Measurements from ENCODE around the gene SNAP29. TPM values are rescaled to one million over a fixed set of nuclear protein-coding genes. Genes with fewer than 3 reads are reported as not detected.

Gene SNAP29
- total RNA-seq, 1 experiment from 2014 or later = 17.8 TPM

DNA sequence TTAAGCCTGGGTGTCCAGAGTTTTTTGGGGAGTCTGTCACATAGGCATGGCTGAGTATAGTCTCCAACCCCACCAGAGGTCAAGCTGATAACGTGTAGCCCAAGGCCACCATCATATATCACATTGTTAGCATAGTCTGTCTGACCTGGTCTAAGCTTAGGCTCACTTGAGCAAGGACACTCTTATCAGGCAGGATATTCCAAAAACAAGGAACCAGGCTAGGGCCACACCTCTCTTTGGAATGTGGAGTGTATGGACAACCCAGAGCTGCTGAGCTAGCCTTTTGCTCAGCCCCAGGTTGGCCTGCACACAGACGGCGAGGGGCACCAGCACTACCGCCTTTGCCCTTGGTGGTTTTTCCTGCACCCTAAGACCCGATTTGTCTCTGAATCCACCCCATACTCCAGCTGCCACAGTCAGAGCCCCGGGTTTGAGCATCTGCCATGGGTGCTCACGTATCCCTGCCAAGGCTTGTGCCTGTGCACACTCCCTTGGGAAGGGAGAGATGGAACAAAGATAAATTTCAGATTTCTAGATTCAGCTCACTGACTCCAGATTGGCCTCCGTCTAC, 7.2 kb downstream of the SNAP29 start:
- Histone ChIP-seq H3F3A (ENCODE audit: insufficient read depth, low read depth) (no peaks in the 10 kb centered on the region), H3K4me3 (no peak overlapping the region), H2AFZ (no peak overlapping the region), H3K27me3 (ENCODE audit: insufficient read depth, low read depth) (no peaks in the 10 kb centered on the region), H3K4me2 (no peak overlapping the region), H3K27ac (no peak overlapping the region), H3K9me3 (ENCODE audit: insufficient read depth, low read depth) (no peaks in the 10 kb centered on the region), H4K20me1 (ENCODE audit: insufficient read depth) (no peaks in the 10 kb centered on the region), H3K79me2 (ENCODE audit: low read depth) (no peaks in the 10 kb centered on the region), H3K4me1 (replicated peaks; ENCODE audit: insufficient read depth) (peaks cover 5% of the 10 kb centered on the region; the same call in 1 of the 2 replicates), H3K9me2 (ENCODE audit: insufficient read depth) (no peaks in the 10 kb centered on the region), H3K36me3 (ENCODE audit: low read depth) (no peaks in the 10 kb centered on the region)
- ChIA-PET POLR2A (ENCODE audit: unreplicated experiment) (no interaction called here), CTCF (interaction anchor here (0.6 kb wide), 1 partner anchor 126 kb away, joined by 5 read pairs; no protein-coding TSS in a partner anchor)
- TF ChIP-seq EZH2 (IDR thresholded peaks at IDR 0.05; ENCODE audit: low read depth) = no peak
- TF ChIP-seq, protein P1, sequence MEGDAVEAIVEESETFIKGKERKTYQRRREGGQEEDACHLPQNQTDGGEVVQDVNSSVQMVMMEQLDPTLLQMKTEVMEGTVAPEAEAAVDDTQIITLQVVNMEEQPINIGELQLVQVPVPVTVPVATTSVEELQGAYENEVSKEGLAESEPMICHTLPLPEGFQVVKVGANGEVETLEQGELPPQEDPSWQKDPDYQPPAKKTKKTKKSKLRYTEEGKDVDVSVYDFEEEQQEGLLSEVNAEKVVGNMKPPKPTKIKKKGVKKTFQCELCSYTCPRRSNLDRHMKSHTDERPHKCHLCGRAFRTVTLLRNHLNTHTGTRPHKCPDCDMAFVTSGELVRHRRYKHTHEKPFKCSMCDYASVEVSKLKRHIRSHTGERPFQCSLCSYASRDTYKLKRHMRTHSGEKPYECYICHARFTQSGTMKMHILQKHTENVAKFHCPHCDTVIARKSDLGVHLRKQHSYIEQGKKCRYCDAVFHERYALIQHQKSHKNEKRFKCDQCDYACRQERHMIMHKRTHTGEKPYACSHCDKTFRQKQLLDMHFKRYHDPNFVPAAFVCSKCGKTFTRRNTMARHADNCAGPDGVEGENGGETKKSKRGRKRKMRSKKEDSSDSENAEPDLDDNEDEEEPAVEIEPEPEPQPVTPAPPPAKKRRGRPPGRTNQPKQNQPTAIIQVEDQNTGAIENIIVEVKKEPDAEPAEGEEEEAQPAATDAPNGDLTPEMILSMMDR (conservative IDR thresholded peaks at IDR 0.05) = no peak
- BruUV-seq (replicated peaks) = no TSS peak
- intact Hi-C loops (cut with micrococcal nuclease; ENCODE audit: unreplicated experiment) = no loop called here
- no peak for DNase-seq

DNA sequence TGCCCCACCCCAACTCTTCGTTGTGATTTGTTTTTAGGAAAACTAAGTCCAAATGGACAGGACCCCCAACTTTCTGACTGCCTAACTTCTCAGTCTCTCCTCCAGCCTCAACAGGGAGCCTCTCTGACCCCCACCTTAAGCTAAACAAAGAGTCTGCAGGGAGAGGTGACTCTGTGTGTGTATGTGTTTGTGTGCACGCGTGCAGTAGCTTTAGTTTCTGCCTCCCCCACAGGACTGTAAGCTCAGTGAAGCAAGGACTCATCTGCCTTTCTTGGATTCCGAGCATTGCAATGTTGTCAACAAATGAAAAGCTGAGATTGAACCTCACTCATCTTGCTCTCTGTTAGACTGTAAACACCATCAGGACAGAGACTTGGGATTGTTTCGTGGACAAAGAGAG, 7.9 kb downstream of the SNAP29 start:
- no peaks in the 10 kb centered on the region for H3K79me2 ChIP-seq (ENCODE audit: low read depth)
- H3K4me2 ChIP-seq = no peak overlapping the region
- H3K27ac ChIP-seq = no peak overlapping the region
- H3F3A ChIP-seq (ENCODE audit: insufficient read depth, low read depth) = no peaks in the 10 kb centered on the region
- H3K9me2 ChIP-seq (ENCODE audit: insufficient read depth) = no peaks in the 10 kb centered on the region
- no peaks in the 10 kb centered on the region for H4K20me1 ChIP-seq (ENCODE audit: insufficient read depth)
- POLR2A ChIA-PET (ENCODE audit: unreplicated experiment) = no interaction called here
- BruUV-seq (replicated peaks) = no TSS peak
- CTCF ChIA-PET = no interaction called here
- intact Hi-C loops (cut with micrococcal nuclease; ENCODE audit: unreplicated experiment) = no loop called here
- peaks cover 5% of the 10 kb centered on the region; the same call in 1 of the 2 replicates for H3K4me1 ChIP-seq (replicated peaks; ENCODE audit: insufficient read depth)
- no peaks in the 10 kb centered on the region for H3K36me3 ChIP-seq (ENCODE audit: low read depth)
- H3K9me3 ChIP-seq (ENCODE audit: insufficient read depth, low read depth) = no peaks in the 10 kb centered on the region
- no peak overlapping the region for H2AFZ ChIP-seq
- H3K4me3 ChIP-seq = no peak overlapping the region
- no peak for DNase-seq
- TF ChIP-seq, protein P1 (conservative IDR thresholded peaks at IDR 0.05) = no peak
- no peak for TF ChIP-seq EZH2 (IDR thresholded peaks at IDR 0.05; ENCODE audit: low read depth)
- no peaks in the 10 kb centered on the region for H3K27me3 ChIP-seq (ENCODE audit: insufficient read depth, low read depth)

DNA sequence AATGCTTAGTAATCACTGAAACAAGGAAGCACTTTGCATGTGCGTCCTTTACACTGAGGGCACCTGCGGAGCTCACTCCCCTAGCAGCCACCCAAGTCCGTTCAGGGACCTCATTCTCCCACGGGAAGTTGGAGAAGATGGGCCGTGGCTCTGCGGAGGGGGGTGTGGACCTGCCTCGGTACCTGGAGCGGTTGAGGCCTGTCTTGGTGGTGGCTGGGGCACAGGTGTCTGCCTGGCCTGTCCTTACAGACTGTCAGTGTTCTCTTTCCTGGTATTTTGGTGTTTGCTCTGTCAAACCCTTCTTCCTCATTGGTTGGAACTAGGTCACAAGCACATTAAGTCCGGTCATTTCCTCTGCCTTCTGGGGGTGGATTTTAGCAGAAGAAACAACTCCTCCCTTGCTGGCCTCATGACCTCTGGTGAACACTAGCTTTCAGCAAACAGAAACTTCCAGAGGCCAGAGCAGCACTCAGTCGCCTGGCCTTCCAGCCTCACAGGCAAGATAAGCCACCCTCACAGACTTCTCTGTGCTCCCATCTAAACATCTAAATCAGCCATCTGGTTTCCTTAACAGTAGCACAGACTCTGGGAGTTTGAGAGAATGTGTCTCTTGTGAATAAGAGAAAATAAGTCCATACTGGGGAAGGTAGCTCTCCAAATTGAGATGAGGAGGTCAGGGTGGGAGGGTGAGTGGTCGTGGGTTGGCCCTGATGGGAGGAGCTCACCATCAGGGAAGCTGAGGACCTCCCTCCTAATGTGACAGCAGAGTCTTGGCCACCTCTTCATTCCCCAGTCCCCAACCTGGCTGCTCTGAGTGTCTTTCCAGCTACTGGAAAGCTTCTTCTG, 8.6 kb downstream of the SNAP29 start:
- TF ChIP-seq, protein P1 (conservative IDR thresholded peaks at IDR 0.05) = no peak
- TF ChIP-seq EZH2 (IDR thresholded peaks at IDR 0.05; ENCODE audit: low read depth) = no peak
- no peaks in the 10 kb centered on the region for H4K20me1 ChIP-seq (ENCODE audit: insufficient read depth)
- H3K4me2 ChIP-seq = no peak overlapping the region
- no peak for DNase-seq
- no peaks in the 10 kb centered on the region for H3K27me3 ChIP-seq (ENCODE audit: insufficient read depth, low read depth)
- CTCF ChIA-PET = no interaction called here
- H3K9me3 ChIP-seq (ENCODE audit: insufficient read depth, low read depth) = no peaks in the 10 kb centered on the region
- H3K9me2 ChIP-seq (ENCODE audit: insufficient read depth) = no peaks in the 10 kb centered on the region
- intact Hi-C loops (cut with micrococcal nuclease; ENCODE audit: unreplicated experiment) = no loop called here
- no peaks in the 10 kb centered on the region for H3K79me2 ChIP-seq (ENCODE audit: low read depth)
- no peaks in the 10 kb centered on the region for H3F3A ChIP-seq (ENCODE audit: insufficient read depth, low read depth)
- no TSS peak for BruUV-seq (replicated peaks)
- H3K27ac ChIP-seq = no peak overlapping the region
- POLR2A ChIA-PET (ENCODE audit: unreplicated experiment) = interaction anchor here (0.6 kb wide), 1 partner anchor 24 kb away, joined by 7 read pairs; no protein-coding TSS in a partner anchor
- H3K36me3 ChIP-seq (ENCODE audit: low read depth) = no peaks in the 10 kb centered on the region
- no peak overlapping the region for H3K4me3 ChIP-seq
- H3K4me1 ChIP-seq (replicated peaks; ENCODE audit: insufficient read depth) = peaks cover 5% of the 10 kb centered on the region; the same call in 1 of the 2 replicates
- no peak overlapping the region for H2AFZ ChIP-seq

Measured in PC-9 (cell line).